GM19397 (cell line): ENCODE results near the gene FRYL.
A peak's percentile ranks its signal among the peaks of the same experiment; 100 is the strongest.

ENCODE experiments used
- ATAC-seq: cut with Tn5 transposase; IDR thresholded peaks from one replicate; pipeline ENCODE4 v1.9.1; 2021; ENCODE audit warnings: mild to moderate bottlenecking, moderate library complexity; ENCODE audit not compliant: unreplicated experiment

The FRYL gene

GRCh38 chr4:48633657-48634056 is 146.4 kb downstream of the FRYL start:
- no peak for ATAC-seq

DNA sequence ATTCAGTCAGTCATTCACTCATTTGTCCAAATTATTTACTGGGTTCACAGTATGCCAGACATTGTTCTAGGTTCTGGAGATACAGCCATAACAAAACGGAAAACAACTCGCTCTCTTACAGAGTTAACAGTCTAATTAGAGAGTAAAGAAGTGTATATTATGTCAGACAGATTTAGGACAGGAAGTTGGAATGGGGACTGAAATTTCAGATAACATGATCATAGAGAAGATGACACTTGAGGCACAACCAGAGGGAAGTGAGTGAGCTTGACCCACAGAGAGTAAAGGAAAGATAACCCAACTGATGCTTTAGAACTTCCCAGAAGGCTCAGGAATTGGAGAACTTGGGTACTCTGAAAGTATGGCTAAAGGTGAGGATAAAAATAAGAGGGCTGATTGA is 150.6 kb downstream of the FRYL start:
- no peak for ATAC-seq

GRCh38 chr4:48623182-48623780 is 156.8 kb downstream of the FRYL start:
- ATAC-seq, result no peak

DNA sequence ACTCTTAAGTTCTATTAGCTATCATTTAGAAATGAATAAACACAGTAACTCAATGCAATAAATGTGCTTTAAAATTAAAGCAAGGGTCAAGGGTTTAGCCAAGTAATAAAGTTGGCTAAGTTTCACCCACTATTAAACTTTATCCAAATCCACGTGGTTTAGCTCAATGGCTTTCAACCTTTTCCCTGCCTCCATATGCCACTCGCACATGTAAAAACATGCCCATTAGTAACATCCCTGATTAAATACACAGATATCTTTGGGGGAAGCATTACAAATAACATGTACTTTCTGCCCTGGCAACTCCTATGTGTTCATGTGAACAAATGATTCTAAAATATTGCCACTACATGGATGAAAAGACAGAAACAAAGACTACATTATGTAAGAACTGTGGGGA is 159.2 kb downstream of the FRYL start:
- no peak for ATAC-seq

DNA sequence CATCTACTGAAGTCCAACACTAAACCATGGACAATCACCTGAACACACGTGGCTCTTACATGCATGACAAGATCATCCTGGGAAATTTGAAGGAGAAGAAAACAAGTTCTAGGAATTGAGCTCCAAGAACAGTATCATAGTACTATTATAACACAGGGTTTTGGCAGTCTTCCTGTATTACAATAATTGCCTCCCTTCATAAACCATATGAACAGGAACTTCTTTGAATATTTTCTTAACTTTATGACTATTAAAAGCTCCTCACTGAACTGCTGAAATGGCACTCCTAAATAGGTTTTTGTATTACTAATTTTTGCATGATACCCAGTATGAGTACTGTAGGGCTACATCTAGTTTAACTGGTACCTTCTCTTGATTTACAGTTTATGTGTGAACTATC is 160.0 kb downstream of the FRYL start:
- no peak for ATAC-seq

DNA sequence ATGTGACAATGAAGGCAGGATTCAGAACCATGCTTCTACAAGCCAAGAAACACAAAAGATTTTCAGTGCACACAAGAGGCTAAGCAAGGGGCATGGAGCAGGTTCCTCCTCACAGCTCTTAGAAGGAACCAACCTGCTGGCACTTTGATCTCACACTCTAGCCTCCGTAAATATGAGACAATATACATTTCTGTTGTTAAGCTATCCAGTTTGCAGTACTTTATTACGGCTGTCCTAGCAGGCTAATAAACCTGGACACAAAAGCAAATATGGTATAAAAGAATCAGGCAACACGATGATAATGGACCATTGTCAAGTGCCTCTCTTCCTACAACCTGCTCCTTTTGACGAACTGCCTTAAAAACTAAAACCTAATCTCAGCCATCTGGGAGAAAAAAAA is 175.6 kb downstream of the FRYL start:
- ATAC-seq, result no peak

DNA sequence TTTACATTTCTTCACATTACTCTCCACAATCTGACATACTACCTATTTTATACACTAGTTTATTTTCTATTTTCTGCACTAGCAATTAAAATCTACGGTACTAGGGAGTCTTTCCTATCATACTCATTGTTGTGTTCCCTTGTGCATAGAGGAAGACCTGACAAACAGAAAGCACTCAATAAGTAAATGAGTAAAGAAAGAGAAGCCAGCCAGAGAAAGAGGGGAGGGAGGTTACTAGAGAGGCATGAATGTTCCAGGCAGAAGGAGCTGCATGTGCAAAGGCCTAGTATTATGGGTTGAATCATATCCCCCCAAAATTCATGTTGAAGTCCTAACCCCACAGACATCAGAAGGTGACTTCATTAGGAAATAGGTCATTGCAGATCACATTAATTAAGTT is 176.0 kb downstream of the FRYL start:
- no peak for ATAC-seq

GRCh38 chr4:48603366-48604003 is 176.6 kb downstream of the FRYL start:
- ATAC-seq, result no peak

GRCh38 chr4:48602763-48603162 is 177.3 kb downstream of the FRYL start:
- no peak for ATAC-seq

DNA sequence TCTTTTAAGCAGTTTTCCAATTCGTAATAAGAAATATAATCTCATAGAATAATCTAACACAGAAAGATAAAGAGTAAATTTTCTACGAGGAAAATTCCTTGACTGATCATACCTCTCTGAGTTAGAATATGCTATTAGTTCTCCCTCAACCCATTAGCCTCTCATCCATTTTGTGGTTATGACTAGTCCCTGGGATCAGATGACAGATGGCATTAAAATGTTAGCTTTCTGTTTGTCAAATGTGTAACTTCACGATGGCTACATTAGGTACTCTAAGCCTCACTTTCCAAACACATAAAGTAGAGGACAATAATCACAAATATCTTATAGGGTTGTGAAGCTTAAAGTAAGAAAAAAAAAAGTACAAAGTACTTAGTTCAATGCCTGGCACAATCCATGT is 177.9 kb downstream of the FRYL start:
- no peak for ATAC-seq

GRCh38 chr4:48596336-48596735 is 183.7 kb downstream of the FRYL start:
- ATAC-seq, result no peak

DNA sequence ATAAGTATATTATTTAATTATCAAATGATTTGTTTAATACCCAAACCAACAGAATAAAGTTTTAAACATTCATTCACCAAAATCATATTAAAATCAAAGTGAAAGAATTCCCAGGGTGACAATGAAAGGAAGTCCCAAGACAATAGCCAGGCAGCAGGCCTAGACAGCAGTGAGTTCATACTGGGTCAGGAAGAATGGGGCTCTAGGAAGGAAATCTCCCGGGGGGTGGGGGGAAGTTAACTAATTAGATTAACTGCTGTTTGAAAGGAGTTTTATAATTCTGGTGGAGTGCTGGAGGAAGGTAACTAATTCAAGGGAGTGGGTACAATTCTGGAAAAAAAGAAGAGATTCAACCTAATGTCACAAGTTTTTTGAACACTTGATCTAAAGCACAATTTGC is 185.9 kb downstream of the FRYL start:
- no peak for ATAC-seq

GRCh38 chr4:48591372-48591771 is 188.7 kb downstream of the FRYL start:
- no peak for ATAC-seq

- no peak for ATAC-seq
These were observed 189.2 kb downstream of the FRYL start for GRCh38 chr4:48590884-48591283.

DNA sequence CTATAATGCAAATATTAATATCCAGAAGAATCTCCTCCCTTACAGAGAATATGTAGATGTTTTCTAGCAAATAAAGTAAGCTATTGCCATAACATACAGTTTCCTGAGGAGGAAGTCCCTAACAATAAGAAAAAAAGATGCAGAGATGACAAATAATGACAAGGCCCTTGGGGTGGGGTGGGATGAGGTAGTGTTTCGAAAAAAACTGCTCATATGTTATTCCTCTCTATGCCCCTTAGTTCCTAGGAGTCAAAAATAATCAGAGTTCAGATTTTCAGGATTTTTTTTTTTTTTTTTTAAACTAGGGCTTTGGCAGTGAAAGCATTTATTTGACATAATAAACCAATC is 191.0 kb downstream of the FRYL start:
- ATAC-seq, result no peak

DNA sequence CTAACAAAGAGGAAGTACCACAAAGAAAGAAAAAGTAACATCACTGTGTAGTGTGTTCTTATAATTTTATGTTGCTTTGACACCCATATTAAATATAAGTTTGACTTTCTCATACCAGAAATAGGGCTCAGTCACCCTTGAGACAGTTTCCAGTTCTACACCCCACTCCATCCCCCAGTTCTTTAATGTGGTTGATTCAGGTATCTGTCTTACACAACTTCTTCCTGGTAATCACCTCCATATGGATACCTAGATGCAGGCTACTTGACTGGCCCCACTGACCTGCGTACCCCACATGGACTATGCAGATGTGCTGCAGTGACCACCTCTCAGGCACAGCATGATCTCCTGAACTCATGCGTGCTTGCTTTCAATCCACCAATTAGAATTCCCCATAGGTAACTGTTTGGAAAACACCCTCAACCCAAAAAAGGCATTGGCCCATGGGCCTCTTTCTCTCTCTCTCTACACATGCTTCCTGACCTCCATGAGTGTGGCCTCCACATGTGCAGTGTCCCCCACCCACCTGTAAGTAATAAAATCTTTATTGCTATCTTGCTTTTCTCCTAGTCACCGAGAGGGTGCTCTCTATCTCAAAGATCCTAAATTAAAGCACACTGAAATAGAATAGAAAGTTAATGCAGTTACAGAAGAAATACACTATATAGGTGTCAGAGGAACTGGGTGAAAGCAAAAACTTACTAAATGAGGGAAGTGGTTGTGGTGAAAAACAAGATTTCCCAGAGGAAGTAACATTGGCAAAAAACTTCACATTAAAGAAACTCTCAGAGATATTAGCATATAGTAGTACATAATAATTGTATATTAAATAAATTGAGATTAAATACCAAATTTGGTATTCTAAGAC is 191.6 kb downstream of the FRYL start:
- ATAC-seq, result no peak

- ATAC-seq, result no peak
These were observed 194.7 kb downstream of the FRYL start for GRCh38 chr4:48585401-48585800.

DNA sequence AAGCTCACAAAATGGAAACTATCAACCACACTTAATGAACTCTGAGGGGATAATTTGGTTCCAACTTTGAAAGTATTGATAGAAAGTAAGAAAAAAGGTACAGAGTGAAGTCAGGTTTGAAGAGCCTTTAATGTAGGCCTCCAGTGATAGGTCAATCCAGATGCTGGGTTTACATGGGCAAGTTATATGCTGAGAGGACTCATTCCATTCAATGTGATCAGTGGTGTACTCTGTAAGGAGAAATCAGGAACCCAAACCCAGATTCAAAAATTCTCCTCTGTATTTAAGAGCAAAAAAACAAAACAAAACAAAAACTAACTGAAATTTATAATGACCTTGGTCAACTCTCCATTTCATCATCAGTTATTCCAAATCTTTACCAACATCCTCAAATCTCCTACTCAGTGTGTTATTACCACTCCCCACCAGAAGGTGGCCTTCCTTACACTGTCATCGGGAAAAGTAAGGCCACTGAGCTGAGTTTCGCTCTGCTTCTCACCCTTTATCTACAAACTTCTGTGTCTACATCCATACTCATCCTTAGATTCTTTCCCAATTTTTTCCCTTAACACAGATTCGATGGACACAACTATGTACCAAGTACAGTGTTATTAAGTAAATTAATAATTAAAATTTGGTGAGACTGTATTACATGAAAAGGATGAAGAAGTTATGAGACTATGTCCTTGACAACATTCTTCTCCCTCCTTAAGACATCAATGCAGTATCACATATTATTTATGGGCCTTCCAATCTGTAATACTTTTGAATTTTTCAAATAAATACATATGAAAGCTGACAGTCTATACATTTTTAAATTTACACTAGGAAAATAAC is 201.7 kb downstream of the FRYL start:
- ATAC-seq, result peak; percentile 62

DNA sequence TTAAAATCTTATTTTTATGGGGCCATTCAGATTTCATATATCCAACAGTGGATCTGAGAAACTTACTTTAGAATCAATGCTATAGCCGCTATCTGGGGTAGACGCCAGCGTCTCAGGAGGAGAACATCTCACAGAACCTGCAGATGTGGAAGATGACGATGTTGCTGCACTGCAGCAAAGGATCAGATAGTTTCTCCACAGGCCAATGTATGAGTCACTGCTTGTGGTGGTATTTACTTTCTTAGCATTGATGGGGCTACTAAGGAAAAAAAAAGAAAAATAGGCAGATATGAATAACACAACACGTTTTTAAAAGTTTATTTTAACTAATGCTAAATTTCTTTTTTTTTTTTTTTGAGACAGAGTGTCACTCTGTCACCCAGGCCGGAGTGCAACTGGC is 204.1 kb downstream of the FRYL start:
- ATAC-seq, result no peak

DNA sequence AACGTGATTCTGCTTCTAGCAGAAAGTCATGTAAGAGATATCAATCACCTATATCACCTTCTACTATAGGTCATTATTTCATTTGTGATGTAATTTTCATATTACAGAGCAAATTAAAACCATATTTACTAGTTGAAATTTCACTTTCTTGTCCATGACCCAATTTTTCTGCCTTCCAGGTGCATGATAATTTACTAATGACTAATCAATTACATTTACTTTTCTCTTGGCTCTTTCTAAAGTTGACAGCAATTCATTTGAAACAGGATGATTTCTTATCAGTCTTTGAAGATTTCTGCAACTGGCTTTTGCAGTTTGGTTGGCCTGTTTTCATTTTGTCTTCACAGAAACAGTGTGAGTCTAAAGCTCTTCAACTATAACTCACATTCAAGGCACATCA is 208.6 kb downstream of the FRYL start:
- ATAC-seq, result no peak

DNA sequence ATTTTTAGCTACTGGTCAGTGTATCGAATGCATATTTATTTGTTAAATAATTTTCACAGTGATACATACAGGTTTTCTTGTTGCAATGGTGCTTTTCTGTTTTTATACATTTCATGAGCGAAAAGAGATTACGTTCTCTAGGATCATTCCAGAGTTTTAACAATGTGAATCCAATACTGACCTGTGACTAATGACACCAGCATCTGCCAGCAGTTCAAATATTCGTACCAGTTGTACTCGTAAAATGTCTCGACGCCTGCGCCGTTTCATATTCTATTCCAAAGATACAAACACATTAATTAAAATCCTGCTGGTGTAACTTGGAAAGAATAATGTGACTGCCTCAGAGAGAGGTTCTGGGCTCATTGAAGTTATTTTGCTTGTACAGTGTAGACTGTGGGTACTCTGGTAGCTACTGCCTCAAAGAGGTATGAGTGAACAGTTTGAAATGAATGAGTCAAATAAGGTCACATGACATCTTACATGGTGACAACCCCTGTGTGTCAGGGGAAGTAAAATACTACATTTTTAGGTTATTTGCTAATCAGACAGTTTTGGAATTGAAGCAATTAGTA is 209.3 kb downstream of the FRYL start:
- ATAC-seq, result no peak
